Measurements from ENCODE around the gene FEZ2.

FEZ2 gene

DNA sequence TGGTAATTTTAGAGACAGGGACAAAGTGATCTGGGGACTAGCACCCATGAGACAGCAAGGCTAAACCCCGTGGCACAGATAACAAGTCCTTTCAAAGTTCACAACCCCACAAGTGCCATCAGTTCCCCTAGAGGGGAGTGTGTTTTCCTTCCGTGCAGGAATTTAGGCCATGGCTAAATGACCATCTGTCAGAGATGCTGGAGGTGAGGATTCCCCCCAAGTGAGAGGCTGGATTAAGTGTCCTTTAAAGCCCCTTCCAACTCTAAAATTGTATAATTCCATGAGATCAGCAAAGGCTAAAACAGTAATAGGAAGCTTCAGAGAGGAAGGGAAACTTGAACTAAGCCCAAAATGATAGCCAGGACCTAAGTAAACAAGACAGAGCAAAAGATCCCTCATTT, 8.7 kb downstream of the FEZ2 start:
- H4K20me1 ChIP-seq (ENCODE audit: low read depth, low read length) = no peaks in the 10 kb centered on the region; the same call in 1 of the 2 replicates
- no peak overlapping the region for H3K4me3 ChIP-seq (ENCODE audit: insufficient read depth, low read length, poor library complexity, severe bottlenecking)
- no peaks in the 10 kb centered on the region for H3K27me3 ChIP-seq (ENCODE audit: low read length)
- no peak overlapping the region for H3K9ac ChIP-seq (ENCODE audit: low read length)
- H3K27ac ChIP-seq (ENCODE audit: low read depth, low read length) = no peak overlapping the region
- H3K4me2 ChIP-seq (ENCODE audit: low read depth, low read length, poor library complexity, severe bottlenecking) = no peak overlapping the region
- H3K79me2 ChIP-seq (ENCODE audit: insufficient read depth, low read length) = 0 out of 2 replicates have a peak, but pooled peaks cover 5% of the 10 kb centered on the region
- H3K9me3 ChIP-seq (ENCODE audit: insufficient read depth, low read length) = no peaks in the 10 kb centered on the region
- no peaks in the 10 kb centered on the region for H3K9me2 ChIP-seq (replicated peaks; ENCODE audit: insufficient read depth, low read length)
- TF ChIP-seq, protein P1, sequence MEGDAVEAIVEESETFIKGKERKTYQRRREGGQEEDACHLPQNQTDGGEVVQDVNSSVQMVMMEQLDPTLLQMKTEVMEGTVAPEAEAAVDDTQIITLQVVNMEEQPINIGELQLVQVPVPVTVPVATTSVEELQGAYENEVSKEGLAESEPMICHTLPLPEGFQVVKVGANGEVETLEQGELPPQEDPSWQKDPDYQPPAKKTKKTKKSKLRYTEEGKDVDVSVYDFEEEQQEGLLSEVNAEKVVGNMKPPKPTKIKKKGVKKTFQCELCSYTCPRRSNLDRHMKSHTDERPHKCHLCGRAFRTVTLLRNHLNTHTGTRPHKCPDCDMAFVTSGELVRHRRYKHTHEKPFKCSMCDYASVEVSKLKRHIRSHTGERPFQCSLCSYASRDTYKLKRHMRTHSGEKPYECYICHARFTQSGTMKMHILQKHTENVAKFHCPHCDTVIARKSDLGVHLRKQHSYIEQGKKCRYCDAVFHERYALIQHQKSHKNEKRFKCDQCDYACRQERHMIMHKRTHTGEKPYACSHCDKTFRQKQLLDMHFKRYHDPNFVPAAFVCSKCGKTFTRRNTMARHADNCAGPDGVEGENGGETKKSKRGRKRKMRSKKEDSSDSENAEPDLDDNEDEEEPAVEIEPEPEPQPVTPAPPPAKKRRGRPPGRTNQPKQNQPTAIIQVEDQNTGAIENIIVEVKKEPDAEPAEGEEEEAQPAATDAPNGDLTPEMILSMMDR (IDR thresholded peaks at IDR 0.05; ENCODE audit: insufficient read depth, low read length, poor library complexity, severe bottlenecking) = no peak
- H2AFZ ChIP-seq (ENCODE audit: low read depth, low read length, severe bottlenecking) = no peak overlapping the region
- peaks cover 4% of the 10 kb centered on the region; the same call in 1 of the 2 replicates for H3K36me3 ChIP-seq (ENCODE audit: low read length)
- no peaks in the 10 kb centered on the region for H3F3A ChIP-seq (ENCODE audit: insufficient read depth)

DNA sequence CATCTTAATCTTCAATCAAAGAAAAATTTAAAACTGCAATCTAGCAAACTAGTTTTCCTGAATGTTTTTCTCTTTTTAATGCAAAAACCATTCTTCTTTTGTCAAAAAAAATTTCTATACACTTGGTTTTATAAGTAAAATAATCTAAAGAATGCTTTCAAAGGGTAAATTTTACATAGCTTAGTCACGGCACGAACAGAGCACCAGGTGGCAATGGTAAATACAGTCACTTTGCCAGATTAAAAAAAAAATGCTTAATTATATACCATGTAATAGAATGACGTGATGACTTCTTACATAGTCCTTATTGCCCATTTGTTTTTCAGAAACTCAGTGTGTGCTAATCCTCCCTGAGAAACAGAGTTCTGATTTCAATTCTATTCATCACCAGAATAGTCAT, 10.4 kb downstream of the FEZ2 start:
- Histone ChIP-seq H3K79me2 (ENCODE audit: insufficient read depth, low read length) (0 out of 2 replicates have a peak, but pooled peaks cover 5% of the 10 kb centered on the region), H3F3A (ENCODE audit: insufficient read depth) (no peaks in the 10 kb centered on the region), H3K36me3 (ENCODE audit: low read length) (peaks cover 4% of the 10 kb centered on the region; the same call in 1 of the 2 replicates), H4K20me1 (ENCODE audit: low read depth, low read length) (no peaks in the 10 kb centered on the region; the same call in 1 of the 2 replicates), H3K4me2 (ENCODE audit: low read depth, low read length, poor library complexity, severe bottlenecking) (no peak overlapping the region), H3K27ac (ENCODE audit: low read depth, low read length) (no peak overlapping the region), H3K27me3 (ENCODE audit: low read length) (no peaks in the 10 kb centered on the region), H3K9me3 (ENCODE audit: insufficient read depth, low read length) (no peaks in the 10 kb centered on the region), H3K4me3 (ENCODE audit: insufficient read depth, low read length, poor library complexity, severe bottlenecking) (no peak overlapping the region), H3K9me2 (replicated peaks; ENCODE audit: insufficient read depth, low read length) (no peaks in the 10 kb centered on the region), H3K9ac (ENCODE audit: low read length) (no peak overlapping the region), H2AFZ (ENCODE audit: low read depth, low read length, severe bottlenecking) (no peak overlapping the region)
- TF ChIP-seq, protein P1 (IDR thresholded peaks at IDR 0.05; ENCODE audit: insufficient read depth, low read length, poor library complexity, severe bottlenecking) = no peak

- H3K9me2 ChIP-seq (replicated peaks; ENCODE audit: insufficient read depth, low read length) = no peaks in the 10 kb centered on the region
- H3K9ac ChIP-seq (ENCODE audit: low read length) = no peak overlapping the region
- TF ChIP-seq, protein P1 (IDR thresholded peaks at IDR 0.05; ENCODE audit: insufficient read depth, low read length, poor library complexity, severe bottlenecking) = no peak
- no peak for TF ChIP-seq EZH2phosphoT487 (conservative IDR thresholded peaks at IDR 0.05; ENCODE audit: low read length)
- no peaks in the 10 kb centered on the region for H3K9me3 ChIP-seq (ENCODE audit: insufficient read depth, low read length)
- H3K27me3 ChIP-seq (ENCODE audit: low read length) = no peaks in the 10 kb centered on the region
- H3K27ac ChIP-seq (ENCODE audit: low read depth, low read length) = no peak overlapping the region
- H3F3A ChIP-seq (ENCODE audit: insufficient read depth) = no peaks in the 10 kb centered on the region
- no peaks in the 10 kb centered on the region; the same call in 1 of the 2 replicates for H4K20me1 ChIP-seq (ENCODE audit: low read depth, low read length)
- H3K4me2 ChIP-seq (ENCODE audit: low read depth, low read length, poor library complexity, severe bottlenecking) = no peak overlapping the region
- no peak overlapping the region for H2AFZ ChIP-seq (ENCODE audit: low read depth, low read length, severe bottlenecking)
- H3K79me2 ChIP-seq (ENCODE audit: insufficient read depth, low read length) = 0 out of 2 replicates have a peak, but pooled peaks cover 5% of the 10 kb centered on the region
- peaks cover 4% of the 10 kb centered on the region; the same call in 1 of the 2 replicates for H3K36me3 ChIP-seq (ENCODE audit: low read length)
- no peak overlapping the region for H3K4me3 ChIP-seq (ENCODE audit: insufficient read depth, low read length, poor library complexity, severe bottlenecking)
These were observed 10.9 kb downstream of the FEZ2 start for GRCh38 chr2:36587101-36587500.
